ENCODE results near the gene ATP11A.

Gene ATP11A

DNA sequence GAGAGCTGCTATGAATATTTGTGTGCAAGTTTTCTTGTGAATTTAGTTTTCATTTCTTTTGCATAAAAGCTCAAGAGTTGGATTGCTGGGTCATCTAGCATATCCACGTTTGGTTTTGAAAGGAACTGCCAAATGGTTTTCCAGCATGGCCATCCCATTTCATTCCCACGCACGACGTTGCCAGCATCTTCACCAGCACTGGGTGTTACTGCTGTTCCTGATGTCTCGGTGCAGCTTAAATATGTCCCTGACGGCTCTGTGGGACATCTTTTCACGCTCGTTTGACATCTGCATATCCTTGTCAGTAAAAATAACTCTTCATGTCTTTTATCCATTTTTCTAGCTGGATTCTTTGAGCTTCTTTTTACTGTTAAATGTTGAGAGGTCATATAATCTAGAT, 123.7 kb downstream of the ATP11A start:
- no peak for DNase-seq (ENCODE audit: low read depth in 1 of 2, low spot score in 1 of 2)

DNA sequence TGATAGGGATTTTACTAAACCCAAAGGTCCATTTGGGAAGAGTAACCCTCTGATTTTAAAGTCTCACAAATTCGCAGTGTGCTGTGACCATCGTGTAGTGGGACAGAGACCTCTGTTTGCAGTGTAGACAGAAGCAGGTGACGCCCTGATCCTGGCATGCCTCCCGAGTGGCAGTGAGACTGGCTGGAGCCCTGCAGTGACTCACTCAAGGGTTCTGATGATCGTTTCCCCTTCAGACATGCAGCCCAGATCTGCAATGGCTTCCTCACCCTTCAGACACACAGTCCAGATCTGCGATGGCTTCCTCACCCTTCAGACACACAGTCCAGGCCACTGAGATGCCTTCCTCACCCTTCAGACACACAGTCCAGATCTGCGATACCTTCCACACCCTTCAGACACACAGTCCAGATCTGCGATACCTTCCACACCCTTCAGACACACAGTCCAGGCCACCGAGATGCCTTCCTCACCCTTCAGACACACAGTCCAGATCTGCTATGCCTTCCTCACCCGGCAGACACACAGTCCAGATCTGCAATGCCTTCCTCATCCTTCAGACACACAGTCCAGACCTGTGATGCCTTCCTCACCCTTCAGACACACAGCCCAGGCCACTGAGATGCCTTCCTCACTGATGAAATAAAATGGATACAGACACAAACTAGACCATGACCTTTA, 125.2 kb downstream of the ATP11A start:
- no peak for DNase-seq (ENCODE audit: low read depth in 1 of 2, low spot score in 1 of 2)

DNA sequence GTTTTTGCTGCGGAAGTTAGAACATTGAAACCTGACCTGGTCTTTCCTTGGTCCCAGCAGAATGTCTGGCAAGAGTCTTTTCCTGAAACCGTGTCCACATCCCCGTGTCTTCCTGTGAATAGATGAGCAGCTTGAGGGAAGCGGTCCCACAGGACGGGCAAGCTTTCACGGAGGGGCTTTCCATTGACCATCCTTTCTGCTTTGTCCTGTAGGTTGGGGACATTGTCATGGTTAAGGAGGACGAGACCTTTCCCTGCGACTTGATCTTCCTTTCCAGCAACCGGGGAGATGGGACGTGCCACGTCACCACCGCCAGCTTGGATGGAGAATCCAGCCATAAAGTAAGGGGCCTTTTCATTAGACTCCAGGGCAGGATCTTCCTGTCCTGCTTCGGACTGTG, 126.0 kb downstream of the ATP11A start:
- DNase-seq (ENCODE audit: low read depth in 1 of 2, low spot score in 1 of 2) = no peak

DNA sequence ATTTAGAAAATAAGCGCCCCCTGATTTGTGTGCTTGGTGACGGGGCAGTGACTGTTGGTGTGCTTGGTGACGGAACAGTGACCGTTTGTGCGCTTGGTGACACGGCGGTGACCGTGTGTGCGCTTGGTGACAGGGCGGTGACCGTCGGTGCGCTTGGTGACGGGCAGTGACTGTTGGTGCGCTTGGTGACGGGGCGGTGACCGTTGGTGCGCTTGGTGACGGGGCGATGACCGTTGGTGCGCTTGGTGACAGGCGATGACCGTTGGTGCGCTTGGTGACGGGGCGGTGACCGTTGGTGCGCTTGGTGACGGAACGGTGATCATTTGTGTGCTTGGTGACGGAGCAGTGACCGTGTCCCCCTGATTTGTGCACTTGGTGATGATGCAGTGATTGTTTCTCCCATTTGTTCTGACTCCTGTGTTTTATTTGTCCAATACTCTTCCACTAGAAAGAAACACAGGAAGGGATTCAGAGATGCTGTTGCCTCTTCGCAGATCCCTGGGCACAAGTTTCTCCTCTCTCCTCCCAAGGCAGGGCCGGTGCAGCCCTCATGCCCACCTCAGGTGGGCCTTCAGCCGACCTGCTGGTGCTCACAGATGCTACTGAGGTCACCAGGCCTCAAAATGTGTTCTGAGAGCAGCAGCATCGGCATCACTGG, 128.3 kb downstream of the ATP11A start:
- no peak for DNase-seq (ENCODE audit: low read depth in 1 of 2, low spot score in 1 of 2)

DNA sequence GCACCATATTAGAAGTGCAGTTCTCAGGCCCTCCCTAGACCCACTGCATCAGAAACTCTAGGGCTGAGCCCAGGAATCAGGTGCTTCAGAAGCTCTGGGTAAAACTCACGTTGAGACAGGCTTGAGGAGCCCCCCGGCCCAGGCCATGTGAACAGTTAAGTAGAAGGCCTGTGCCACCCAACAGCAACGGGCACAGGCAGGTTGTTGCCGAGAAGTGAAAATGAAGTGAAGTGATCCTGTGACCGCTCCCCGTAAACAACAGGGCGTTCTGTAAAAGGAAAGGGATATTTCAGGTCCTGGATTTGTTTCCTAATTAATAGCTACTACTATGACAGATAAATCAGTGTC, 128.8 kb downstream of the ATP11A start:
- DNase-seq (ENCODE audit: low read depth in 1 of 2, low spot score in 1 of 2) = no peak

DNA sequence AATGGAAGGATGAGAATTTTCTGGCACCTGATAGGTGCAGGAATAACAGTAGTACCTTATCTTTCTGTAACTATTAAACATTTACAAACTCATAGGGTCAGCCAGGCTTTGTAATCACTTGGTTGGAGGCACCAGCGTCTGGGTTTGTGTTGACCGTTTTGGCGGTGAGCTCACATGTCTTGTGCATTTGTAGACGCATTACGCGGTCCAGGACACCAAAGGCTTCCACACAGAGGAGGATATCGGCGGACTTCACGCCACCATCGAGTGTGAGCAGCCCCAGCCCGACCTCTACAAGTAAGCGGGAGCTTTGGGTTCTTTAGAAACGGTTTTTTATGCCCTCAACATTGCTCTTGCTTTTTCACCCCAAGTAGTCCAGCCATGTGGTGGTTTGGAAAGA, 129.3 kb downstream of the ATP11A start:
- no peak for DNase-seq (ENCODE audit: low read depth in 1 of 2, low spot score in 1 of 2)

DNA sequence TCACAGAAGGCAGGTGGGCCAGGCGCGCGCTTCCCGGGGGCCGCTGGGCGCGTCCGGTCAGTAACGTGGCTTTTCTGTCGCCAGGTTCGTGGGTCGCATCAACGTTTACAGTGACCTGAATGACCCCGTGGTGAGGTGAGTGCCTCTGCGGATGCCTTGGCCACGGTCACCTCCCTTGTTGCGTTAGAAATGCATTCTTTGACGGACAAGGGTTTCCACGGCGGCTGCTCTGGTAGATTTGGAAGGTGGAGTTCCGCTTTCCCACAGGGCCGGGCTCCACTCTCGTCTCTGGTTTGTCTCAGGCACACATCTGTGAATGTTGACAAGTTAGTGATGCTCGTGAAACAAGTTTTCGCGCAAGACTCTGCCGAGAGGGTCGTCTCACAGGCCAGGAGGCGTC, 130.0 kb downstream of the ATP11A start:
- no peak for DNase-seq (ENCODE audit: low read depth in 1 of 2, low spot score in 1 of 2)

DNA sequence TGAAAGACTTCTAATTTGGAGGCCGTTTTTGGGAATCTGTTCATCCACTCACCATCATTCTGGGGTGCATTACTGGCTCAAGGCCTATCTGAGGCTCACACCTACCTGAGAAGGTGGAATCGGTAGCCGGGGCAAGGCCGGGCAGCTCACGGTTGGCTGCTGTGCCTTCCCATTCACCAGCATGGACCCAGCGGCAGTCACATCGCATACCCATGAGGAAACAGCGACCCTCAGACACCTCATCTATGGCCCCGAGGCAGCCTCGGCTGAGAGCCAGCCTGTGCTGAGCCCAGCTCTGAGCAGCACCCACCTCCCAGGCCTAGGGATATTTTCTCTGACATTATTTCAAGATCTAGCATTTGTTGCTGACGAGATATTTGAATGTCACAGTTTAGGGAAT, 130.5 kb downstream of the ATP11A start:
- no peak for DNase-seq (ENCODE audit: low read depth in 1 of 2, low spot score in 1 of 2)

DNA sequence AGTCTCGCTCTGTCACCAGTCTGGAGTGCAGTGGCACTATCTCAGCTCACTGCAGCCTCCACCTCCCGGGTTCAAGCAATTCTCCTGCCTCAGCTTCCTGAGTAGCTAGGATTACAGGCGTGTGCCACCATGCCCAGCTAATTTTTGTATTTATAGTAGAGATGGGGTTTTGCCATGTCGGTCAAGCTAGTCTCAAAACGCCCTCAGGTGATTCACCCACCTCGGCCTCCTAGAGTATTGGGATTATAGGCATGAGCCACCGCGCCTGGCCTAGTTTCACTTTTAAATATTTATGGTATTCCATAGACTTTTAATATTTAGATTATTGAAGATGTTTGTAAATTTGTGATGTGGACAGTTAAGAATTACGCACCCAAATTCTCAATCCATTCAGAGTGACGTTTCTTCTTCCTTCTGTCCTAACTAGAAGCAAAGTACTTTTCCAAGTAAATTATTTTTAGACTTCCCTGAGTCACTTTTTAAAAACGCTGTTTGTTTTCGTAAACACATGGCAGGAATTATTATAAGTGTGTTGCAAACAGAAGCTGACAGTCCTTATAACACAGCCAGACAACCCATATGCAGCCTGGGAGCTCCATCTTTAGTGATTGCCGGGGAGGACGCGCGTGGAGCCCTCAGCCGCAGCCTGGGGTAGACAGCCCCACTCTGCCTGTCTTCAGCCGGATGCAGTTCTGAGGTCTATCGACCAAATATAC, 131.7 kb downstream of the ATP11A start:
- no peak for DNase-seq (ENCODE audit: low read depth in 1 of 2, low spot score in 1 of 2)

DNA sequence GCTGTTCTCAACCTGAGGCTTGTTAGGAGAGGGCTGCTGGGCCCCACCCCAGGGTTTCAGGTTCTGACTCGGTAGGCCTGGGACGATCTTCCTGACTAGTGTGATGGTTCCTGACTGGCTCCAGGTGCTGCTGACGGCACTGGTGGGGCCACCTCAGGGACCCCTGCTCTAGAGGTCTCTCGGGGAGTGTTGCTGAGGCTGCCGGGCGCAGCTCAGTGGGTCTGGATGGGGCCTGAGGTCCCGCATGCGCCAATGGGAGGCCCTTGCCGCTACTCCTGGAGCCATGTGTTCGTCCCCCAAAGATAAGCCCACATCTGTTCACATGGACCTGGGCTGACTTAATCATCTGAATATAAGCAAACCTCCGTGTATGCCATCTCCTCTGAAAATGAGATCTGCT, 133.0 kb downstream of the ATP11A start:
- DNase-seq (ENCODE audit: low read depth in 1 of 2, low spot score in 1 of 2) = no peak

DNA sequence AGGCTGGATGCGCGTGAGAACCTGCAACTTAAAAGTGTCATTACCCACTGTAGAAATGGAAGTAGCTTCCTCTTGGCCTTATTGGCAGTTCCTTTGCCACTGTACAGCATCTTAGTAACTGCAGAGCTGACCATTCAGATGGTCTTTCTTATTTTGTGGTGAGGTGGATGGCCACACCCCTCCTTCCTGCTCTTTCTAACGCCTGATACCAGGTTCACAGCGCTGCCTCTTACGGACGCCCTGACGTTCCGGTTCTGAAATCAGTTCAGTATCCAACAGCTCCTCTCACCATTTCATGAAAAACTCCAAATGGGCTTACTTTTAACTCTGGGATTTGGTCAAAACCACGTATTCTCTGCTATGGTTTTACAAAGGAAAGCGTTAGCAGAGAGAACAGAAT, 134.6 kb downstream of the ATP11A start:
- no peak for DNase-seq (ENCODE audit: low read depth in 1 of 2, low spot score in 1 of 2)

DNA sequence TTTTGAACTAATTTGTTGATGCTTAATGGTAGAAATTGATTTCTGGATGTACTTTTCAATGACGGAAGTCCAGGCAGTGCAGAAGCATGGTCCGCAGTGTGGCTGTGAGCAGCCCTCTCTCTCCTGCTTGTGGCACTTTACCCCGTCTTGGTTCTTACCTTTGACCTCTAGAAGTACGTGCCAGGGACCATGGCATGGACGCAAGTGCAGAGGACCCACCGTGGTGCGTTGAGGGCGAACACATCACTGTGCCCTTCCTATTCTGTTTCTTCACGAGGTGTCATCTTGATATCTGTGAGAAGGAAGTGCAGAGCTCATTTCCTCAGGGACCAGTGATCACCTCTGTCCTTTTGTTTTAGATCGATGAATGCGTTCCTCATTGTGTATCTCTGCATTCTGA, 135.2 kb downstream of the ATP11A start:
- no peak for DNase-seq (ENCODE audit: low read depth in 1 of 2, low spot score in 1 of 2)

DNA sequence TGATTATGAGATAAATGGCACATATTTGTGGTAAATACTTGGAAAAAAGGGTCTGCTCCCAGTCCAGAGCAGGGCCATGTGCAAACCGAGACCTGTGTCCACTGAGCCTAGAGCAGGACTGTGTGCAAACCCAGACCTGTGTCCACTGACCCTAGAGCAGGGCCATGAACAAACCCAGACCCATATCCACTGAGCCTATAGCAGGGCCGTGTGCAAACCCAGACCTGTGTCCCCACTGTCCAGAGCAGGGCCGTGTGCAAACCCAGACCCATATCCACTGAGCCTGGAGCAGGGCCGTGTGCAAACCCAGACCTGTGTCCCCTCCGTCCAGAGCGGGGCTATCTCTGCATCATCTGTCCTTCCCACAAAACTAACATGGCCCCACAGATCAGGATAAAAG, 136.0 kb downstream of the ATP11A start:
- DNase-seq (ENCODE audit: low read depth in 1 of 2, low spot score in 1 of 2) = no peak

DNA sequence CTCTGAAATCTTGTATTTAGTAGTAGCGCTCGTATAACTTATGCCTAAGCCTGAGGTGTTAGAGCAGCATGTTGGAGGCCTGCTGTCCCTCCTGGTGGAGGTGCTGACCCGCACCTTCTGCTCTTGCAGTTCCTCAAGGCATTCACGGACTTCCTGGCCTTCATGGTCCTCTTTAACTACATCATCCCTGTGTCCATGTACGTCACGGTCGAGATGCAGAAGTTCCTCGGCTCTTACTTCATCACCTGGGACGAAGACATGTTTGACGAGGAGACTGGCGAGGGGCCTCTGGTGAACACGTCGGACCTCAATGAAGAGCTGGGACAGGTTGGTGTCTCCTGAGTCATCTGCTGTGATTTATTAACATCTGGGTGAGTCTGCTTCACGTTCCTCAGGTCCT, 136.7 kb downstream of the ATP11A start:
- DNase-seq (ENCODE audit: low read depth in 1 of 2, low spot score in 1 of 2) = no peak

DNA sequence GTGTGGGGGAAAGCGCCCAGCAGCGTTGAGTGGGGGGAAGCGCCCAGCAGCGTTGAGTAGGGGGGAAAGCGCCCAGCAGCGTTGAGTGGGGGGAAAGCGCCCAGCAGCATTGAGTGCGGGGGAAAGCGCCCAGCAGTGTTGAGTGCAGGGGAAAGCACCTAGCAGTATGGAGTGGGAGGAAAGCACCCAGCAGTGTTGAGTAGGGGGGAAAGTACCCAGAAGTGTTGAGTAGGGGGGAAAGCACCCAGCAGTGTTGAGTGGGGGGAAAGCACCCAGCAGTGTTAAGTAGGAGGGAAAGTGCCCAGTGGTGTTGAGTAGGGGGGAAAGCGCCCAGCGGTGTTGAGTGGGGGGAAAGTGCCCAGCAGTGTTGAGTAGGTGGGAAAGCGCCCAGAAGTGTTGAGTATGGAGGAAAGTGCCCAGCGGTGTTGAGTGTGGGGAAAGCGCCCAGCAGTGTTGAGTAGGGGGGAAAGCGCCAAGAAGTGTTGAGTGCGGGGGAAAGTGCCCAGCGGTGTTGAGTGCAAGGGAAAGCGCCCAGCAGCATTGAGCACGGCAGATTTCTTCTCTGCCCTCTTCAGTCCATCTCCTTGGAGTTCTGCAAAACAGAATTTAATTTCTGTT, 138.4 kb downstream of the ATP11A start:
- DNase-seq (ENCODE audit: low read depth in 1 of 2, low spot score in 1 of 2) = no peak

DNA sequence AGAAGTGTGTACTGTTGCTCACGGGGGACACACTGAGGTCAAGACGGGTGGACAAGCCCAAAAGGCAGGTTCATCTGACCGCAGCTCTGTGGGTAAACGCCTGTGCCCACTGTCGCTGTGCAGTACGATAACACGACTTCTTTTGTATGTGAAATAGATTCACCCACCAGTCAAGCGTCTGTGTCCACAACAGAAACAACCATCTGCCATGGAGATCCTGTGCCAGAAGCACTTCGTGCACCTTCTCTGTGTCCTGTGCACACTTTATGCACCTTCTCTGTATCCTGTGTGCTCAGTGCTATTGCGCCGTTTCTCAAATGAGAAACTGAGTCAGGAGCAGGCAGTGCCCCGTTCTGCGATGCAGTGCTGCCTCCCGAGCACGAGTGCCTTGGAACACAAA, 138.9 kb downstream of the ATP11A start:
- DNase-seq (ENCODE audit: low read depth in 1 of 2, low spot score in 1 of 2) = no peak

DNA sequence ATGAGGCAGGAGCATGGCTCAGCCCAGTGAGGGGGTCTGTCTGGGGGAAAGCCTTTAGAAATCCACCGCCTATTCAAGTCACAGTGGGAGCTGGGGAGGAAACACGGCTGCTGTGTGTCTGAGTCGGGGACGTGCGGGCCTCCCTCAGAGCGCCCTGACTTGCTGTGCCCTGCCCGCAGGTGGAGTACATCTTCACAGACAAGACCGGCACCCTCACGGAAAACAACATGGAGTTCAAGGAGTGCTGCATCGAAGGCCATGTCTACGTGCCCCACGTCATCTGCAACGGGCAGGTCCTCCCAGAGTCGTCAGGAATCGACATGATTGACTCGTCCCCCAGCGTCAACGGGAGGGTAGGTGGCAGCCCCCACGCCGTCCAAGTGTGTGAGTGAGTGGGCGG, 141.4 kb downstream of the ATP11A start:
- no peak for DNase-seq (ENCODE audit: low read depth in 1 of 2, low spot score in 1 of 2)

DNA sequence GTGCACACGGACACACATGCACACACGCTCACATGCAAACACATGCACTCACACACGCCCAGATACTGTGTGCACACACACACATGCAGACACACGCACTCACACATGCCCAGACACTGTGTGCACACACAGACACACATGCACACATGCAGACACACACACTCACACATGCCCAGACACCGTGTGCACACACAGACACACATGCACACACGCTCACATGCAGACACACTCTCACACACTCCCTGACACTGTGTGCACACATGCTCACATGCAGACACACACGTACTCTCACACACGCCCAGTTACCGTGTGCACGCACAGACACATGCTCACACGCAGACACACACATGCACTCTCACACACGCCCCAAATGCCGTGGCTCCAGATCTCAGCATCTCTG, 142.0 kb downstream of the ATP11A start:
- DNase-seq (ENCODE audit: low read depth in 1 of 2, low spot score in 1 of 2) = no peak

DNA sequence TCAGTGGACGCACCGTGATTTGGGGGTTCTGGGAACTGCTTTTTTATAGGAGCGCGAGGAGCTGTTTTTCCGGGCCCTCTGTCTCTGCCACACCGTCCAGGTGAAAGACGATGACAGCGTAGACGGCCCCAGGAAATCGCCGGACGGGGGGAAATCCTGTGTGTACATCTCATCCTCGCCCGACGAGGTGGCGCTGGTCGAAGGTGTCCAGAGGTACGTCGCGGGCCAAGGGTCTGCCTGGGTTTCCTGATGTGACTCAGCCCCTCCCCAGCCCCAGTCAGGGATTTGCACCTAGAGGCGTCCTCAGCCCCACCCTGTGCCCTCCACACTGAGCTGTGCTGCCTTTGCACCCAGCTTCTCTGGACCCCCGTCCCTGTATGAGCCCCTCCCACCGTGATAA, 143.0 kb downstream of the ATP11A start:
- no peak for DNase-seq (ENCODE audit: low read depth in 1 of 2, low spot score in 1 of 2)

DNA sequence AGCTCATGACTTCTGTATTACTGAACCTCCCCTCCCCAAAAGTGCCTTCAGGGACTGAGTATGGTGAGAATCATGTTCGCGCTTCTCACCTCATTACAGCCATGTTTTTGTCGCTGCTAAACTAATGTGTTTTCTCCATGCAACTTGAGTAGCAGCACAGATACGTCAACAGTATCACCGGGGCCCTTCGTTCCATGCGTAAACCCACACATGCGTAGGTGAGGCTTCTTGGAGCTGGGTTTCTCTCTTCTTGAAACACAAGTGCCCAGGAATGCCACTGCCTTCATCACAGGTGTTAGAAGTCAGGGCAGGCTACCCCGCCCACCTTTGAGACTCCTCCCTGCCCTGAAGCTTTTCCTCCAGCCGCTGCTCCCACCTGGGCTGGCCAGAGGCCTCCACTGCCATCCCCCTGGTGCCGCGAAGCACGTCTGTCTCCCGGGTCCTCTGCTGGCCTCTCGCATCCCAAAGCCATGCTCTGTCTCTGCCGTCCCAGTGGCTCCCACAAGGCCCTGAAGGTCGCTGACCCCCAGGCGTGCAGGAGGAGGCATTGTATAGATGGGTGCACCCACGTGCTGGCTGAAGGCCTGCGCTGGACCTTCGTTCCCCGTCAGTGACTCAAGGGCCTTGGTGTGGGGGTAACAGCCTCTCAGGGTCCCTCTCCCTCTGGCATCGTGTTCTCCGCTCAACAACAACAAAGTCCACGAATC, 143.9 kb downstream of the ATP11A start:
- DNase-seq (ENCODE audit: low read depth in 1 of 2, low spot score in 1 of 2) = no peak

DNA sequence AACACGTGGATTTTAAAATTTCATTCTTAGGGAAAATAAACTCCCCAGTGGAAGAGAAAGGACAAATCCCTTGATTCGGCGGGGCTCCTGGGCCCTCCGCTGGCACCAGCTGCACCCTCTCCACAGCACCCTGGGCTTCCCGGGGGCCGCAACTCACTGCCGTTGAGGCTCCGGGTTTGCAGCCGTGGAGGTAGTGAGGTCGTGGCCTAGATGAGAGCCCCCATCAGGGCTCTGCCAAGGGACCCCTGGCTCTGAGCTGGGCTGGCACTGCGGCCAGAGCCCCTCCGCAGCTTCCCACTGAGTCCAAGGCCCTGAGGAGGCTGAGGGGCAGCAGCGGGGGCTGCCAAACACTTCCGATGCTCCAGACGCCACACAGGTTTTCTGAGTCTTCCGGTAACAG, 145.5 kb downstream of the ATP11A start:
- no peak for DNase-seq (ENCODE audit: low read depth in 1 of 2, low spot score in 1 of 2)

DNA sequence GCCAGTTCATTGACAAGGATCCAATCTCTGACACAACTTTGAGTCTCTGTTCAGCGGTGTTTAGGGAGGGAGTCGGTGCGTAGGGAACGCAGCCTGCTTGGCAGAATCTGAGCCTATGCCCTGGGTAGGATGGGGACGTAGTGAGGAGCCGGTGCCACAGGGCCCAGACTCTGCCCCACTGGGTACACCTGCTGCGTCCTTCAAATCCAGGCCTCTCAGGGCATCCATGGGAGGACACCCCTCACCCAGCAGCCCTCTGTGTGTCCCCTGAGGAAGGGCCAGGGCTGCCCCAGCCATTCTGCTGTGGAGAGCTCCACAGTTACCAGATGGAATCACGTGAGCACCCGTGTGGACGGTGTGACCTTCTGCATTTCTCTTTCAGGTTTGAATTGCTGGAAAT, 146.0 kb downstream of the ATP11A start:
- DNase-seq (ENCODE audit: low read depth in 1 of 2, low spot score in 1 of 2) = no peak
